ENCODE measurements around the gene ZSCAN20.

- TF ChIP-seq, protein P1, sequence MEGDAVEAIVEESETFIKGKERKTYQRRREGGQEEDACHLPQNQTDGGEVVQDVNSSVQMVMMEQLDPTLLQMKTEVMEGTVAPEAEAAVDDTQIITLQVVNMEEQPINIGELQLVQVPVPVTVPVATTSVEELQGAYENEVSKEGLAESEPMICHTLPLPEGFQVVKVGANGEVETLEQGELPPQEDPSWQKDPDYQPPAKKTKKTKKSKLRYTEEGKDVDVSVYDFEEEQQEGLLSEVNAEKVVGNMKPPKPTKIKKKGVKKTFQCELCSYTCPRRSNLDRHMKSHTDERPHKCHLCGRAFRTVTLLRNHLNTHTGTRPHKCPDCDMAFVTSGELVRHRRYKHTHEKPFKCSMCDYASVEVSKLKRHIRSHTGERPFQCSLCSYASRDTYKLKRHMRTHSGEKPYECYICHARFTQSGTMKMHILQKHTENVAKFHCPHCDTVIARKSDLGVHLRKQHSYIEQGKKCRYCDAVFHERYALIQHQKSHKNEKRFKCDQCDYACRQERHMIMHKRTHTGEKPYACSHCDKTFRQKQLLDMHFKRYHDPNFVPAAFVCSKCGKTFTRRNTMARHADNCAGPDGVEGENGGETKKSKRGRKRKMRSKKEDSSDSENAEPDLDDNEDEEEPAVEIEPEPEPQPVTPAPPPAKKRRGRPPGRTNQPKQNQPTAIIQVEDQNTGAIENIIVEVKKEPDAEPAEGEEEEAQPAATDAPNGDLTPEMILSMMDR (IDR thresholded peaks at IDR 0.05; ENCODE audit: low read depth, low read length, missing input control), result no peak
- TF ChIP-seq GABPA (IDR thresholded peaks at IDR 0.05 in 1 of 2, conservative IDR thresholded peaks at IDR 0.05 in 1 of 2) (no peak), RAD21 (IDR thresholded peaks at IDR 0.05) (no peak), ZBTB33 (IDR thresholded peaks at IDR 0.05) (no peak), MAX (IDR thresholded peaks at IDR 0.05) (no peak), YY1 (IDR thresholded peaks at IDR 0.05) (no peak), SP1 (IDR thresholded peaks at IDR 0.05) (no peak), TAF1 (conservative IDR thresholded peaks at IDR 0.05) (no peak), EGR1 (IDR thresholded peaks at IDR 0.05; ENCODE audit: low read depth in 2 of 2) (no peak), HNF4A (conservative IDR thresholded peaks at IDR 0.05) (no peak), JUND (IDR thresholded peaks at IDR 0.05) (no peak), ATF3 (IDR thresholded peaks at IDR 0.05) (no peak)
- TF ChIP-seq, protein P2, sequence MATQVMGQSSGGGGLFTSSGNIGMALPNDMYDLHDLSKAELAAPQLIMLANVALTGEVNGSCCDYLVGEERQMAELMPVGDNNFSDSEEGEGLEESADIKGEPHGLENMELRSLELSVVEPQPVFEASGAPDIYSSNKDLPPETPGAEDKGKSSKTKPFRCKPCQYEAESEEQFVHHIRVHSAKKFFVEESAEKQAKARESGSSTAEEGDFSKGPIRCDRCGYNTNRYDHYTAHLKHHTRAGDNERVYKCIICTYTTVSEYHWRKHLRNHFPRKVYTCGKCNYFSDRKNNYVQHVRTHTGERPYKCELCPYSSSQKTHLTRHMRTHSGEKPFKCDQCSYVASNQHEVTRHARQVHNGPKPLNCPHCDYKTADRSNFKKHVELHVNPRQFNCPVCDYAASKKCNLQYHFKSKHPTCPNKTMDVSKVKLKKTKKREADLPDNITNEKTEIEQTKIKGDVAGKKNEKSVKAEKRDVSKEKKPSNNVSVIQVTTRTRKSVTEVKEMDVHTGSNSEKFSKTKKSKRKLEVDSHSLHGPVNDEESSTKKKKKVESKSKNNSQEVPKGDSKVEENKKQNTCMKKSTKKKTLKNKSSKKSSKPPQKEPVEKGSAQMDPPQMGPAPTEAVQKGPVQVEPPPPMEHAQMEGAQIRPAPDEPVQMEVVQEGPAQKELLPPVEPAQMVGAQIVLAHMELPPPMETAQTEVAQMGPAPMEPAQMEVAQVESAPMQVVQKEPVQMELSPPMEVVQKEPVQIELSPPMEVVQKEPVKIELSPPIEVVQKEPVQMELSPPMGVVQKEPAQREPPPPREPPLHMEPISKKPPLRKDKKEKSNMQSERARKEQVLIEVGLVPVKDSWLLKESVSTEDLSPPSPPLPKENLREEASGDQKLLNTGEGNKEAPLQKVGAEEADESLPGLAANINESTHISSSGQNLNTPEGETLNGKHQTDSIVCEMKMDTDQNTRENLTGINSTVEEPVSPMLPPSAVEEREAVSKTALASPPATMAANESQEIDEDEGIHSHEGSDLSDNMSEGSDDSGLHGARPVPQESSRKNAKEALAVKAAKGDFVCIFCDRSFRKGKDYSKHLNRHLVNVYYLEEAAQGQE (IDR thresholded peaks at IDR 0.05), result no peak
Observed at GRCh38 chr1:33494929-33495328, 22.5 kb downstream of the ZSCAN20 start.

All from liver (tissue), 3 donors.